WTC11 (cell line): ENCODE data around the gene ACTRT2.

Experiments
- FOXP1 ChIP-seq: sonication (generic); formaldehyde crosslinking; IDR thresholded peaks from 2 replicates; pipeline ENCODE4 v1.8.0; 2022; ENCODE audit warnings: missing genetic modification reagents, mild to moderate bottlenecking, moderate library complexity, borderline replicate concordance
- IRF2 ChIP-seq: sonication (generic); formaldehyde crosslinking; IDR thresholded peaks from 2 replicates; pipeline ENCODE4 v1.8.0; 2022; ENCODE audit warnings: low read depth, missing genetic modification reagents, borderline replicate concordance
- TEAD4 ChIP-seq: sonication (generic); formaldehyde crosslinking; IDR thresholded peaks from 2 replicates; pipeline ENCODE4 v1.8.0; 2022; ENCODE audit warnings: mild to moderate bottlenecking, missing genetic modification reagents
- ZNF138 ChIP-seq: sonication (generic); formaldehyde crosslinking; conservative IDR thresholded peaks from 2 replicates; pipeline ENCODE4 v1.8.1; 2022; ENCODE audit warnings: mild to moderate bottlenecking, moderate library complexity, missing genetic modification reagents
- TF ChIP-seq, protein P1 (sequence below): sonication (generic); formaldehyde crosslinking; IDR thresholded peaks from 2 replicates; pipeline ENCODE4 v1.8.0; 2023; ENCODE audit warnings: missing genetic modification reagents
- TF ChIP-seq, protein P2 (sequence below): fragments of 200-600 bp; IDR thresholded peaks from 2 replicates; pipeline ENCODE4 v1.8.0; 2022; ENCODE audit warnings: antibody characterized with exemption
- TF ChIP-seq, protein P3 (sequence below): sonication (generic); formaldehyde crosslinking; IDR thresholded peaks from 2 replicates; pipeline ENCODE4 v1.8.1; 2022; ENCODE audit warnings: mild to moderate bottlenecking, missing genetic modification reagents, moderate library complexity, borderline replicate concordance
- TF ChIP-seq, protein P4 (sequence below): sonication (generic); formaldehyde crosslinking; IDR thresholded peaks from 2 replicates; pipeline ENCODE4 v1.8.0; 2022; ENCODE audit warnings: mild to moderate bottlenecking, missing genetic modification reagents

DNA sequence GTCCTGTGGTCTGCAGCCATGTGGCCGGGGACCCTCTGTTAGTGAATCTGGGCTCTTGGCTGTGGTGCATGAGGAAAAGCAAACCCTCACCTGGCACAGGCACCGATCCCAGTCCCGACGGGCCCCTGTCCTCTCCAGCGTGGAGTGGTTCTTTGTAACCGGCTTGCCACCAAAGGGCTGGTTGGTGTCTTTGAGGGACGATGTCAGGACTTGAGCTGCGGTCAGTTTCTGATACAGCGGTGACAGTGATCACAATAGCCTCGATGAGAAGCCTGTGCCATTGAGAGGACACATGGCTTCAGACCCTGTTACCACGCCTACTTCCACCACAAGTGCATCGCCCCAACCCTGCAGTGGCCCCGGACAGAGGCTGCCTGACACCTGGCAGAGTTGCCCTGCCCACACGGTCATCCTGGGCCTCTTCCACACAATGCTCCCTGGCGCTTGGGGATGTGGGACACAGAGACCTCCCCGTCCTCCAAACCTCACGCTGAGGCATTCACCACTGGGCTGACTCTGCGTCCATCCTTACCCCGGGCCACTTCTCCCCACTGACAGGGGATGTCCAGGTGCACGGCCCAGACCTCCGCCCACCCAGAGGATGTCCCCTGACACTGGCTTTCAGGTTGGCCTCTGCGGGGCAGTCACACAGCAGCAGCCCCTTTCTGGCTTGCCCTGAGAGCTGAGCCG, 18.8 kb upstream of the ACTRT2 start:
- TF ChIP-seq, protein P1, sequence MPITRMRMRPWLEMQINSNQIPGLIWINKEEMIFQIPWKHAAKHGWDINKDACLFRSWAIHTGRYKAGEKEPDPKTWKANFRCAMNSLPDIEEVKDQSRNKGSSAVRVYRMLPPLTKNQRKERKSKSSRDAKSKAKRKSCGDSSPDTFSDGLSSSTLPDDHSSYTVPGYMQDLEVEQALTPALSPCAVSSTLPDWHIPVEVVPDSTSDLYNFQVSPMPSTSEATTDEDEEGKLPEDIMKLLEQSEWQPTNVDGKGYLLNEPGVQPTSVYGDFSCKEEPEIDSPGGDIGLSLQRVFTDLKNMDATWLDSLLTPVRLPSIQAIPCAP = no peak
- TF ChIP-seq FOXP1 (no peak), IRF2 (CRISPR knock-in tag) (no peak), TEAD4 (CRISPR knock-in tag) (no peak), ZNF138 (CRISPR knock-in tag) (no peak)
- TF ChIP-seq, protein P2, sequence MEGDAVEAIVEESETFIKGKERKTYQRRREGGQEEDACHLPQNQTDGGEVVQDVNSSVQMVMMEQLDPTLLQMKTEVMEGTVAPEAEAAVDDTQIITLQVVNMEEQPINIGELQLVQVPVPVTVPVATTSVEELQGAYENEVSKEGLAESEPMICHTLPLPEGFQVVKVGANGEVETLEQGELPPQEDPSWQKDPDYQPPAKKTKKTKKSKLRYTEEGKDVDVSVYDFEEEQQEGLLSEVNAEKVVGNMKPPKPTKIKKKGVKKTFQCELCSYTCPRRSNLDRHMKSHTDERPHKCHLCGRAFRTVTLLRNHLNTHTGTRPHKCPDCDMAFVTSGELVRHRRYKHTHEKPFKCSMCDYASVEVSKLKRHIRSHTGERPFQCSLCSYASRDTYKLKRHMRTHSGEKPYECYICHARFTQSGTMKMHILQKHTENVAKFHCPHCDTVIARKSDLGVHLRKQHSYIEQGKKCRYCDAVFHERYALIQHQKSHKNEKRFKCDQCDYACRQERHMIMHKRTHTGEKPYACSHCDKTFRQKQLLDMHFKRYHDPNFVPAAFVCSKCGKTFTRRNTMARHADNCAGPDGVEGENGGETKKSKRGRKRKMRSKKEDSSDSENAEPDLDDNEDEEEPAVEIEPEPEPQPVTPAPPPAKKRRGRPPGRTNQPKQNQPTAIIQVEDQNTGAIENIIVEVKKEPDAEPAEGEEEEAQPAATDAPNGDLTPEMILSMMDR = no peak
- TF ChIP-seq, protein P3, sequence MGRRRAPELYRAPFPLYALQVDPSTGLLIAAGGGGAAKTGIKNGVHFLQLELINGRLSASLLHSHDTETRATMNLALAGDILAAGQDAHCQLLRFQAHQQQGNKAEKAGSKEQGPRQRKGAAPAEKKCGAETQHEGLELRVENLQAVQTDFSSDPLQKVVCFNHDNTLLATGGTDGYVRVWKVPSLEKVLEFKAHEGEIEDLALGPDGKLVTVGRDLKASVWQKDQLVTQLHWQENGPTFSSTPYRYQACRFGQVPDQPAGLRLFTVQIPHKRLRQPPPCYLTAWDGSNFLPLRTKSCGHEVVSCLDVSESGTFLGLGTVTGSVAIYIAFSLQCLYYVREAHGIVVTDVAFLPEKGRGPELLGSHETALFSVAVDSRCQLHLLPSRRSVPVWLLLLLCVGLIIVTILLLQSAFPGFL (CRISPR knock-in tag) = no peak
- TF ChIP-seq, protein P4, sequence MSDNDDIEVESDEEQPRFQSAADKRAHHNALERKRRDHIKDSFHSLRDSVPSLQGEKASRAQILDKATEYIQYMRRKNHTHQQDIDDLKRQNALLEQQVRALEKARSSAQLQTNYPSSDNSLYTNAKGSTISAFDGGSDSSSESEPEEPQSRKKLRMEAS (CRISPR knock-in tag) = no peak
